Left hindlimb (tissue), 1 donor: ENCODE measurements around the gene ZNF112.

Experiments used
- DNase-seq: peaks from one replicate; pipeline ENCODE4 v3.0.0-alpha.2; 2018

The ZNF112 gene

GRCh38 chr19:44280916-44281315 is 75.6 kb downstream of the ZNF112 start:
- no peak for DNase-seq

DNA sequence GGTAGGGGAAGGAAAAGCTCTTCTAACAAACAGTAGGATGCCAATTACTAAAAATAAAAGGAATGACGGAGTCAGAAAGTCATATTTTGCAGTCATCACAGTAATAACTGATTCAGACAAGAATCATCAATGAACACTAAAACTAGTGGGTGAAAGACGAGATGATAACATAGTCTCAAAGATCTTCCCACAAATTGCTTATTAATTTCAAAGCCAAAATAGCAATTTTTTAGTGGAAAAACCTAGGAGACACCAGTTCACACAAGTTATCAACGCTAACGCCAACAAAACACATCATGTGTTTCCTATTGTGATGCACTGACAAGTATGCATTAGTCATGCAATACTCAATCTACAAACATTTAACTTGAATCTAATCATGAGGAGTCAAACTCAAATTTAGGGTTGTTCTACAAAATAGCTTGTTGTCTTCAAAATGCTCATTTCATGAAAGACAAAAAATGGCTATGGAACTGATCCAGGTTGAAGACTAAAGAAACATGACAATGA is 78.2 kb downstream of the ZNF112 start:
- no peak for DNase-seq

DNA sequence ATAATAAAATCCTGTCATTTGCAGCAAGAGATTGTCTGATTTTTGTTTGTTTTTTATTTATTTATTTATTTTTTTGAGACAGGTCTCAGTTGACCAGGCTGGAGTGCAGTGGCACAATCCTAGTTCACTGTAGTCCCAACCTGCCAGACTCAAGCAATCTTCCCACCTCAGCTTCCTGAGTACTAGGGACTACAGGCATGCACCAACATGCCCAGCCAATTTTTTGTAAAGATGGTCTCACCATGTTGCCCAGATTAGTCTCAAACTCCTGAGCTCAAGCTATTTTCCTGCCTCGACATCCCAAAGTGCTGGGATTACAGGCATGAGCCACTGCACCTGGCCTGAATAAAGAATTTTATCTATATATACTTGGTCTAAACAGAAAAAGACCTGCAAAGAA is 79.1 kb downstream of the ZNF112 start:
- DNase-seq: no peak
